GM19328 (cell line): ENCODE results near the gene FAM193B.
"Not testable (repeated sequence)": the region's sequence is repeated elsewhere in the genome, so short reads cannot be mapped to it uniquely, and the experiment has no call there.

Source experiments
- ATAC-seq: cut with Tn5 transposase; IDR thresholded peaks from one replicate; pipeline ENCODE4 v1.9.1; 2021; ENCODE audit warnings: mild to moderate bottlenecking, moderate library complexity; ENCODE audit not compliant: unreplicated experiment

Gene FAM193B

GRCh38 chr5:177487975-177488374, 66.4 kb downstream of the FAM193B start:
- ATAC-seq: no peak

DNA sequence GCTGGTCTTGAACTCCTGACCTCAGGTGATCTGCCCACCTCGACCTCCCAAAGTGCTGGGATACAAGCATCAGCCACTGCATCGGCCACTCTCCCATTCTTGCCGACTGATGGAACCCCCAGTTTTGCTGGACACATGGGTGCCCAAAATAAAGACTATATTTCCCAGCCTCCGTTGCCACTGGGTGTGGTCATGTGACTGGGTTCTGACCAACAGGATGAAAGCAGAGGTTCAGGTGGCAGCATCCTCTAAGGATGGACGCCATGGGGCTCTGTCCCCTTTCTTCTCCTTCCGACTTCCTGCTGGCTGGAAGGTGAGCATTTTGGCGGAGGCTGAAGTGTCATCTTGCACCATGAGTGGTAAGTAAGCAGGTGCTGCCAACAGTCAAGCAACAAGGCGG, 67.2 kb downstream of the FAM193B start:
- ATAC-seq: no peak

- ATAC-seq: no peak
These were observed 68.1 kb downstream of the FAM193B start for GRCh38 chr5:177486256-177486655.

- not testable (repeated sequence) for ATAC-seq
These were observed 68.6 kb downstream of the FAM193B start for GRCh38 chr5:177485753-177486152.

DNA sequence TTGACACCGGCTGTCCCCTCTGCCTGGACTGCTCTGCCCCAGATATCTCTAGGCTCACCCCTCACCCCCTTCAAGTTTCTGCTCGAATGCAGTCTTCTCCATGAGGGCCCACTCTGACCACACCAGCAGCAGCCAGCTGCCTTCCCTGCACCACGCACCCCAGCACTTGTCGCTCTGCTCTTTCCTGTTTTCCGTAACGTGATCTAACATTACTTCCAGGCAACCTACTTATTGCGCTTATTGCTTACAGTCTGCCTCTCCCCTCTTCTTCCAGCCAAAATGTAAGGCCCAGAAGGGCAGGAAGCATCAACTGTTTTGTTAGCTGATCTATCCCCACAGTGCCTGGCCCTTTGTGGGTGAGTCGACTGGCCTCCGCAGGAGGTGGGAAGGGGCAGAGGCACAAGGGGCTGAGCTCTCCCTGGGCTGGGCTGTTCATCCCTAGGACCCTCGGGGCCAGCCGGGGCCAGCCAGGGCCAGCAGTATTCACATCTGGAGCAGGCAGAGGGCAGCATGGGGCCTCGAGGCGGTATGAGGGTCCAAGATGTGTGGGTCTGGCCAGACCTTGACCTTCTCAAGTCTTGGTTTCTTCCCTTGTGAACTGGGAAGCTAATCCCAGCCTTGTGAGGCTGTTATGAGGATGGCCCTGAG, 69.3 kb downstream of the FAM193B start:
- ATAC-seq: no peak

- no peak for ATAC-seq
These were observed 70.1 kb downstream of the FAM193B start for GRCh38 chr5:177483994-177484901.

DNA sequence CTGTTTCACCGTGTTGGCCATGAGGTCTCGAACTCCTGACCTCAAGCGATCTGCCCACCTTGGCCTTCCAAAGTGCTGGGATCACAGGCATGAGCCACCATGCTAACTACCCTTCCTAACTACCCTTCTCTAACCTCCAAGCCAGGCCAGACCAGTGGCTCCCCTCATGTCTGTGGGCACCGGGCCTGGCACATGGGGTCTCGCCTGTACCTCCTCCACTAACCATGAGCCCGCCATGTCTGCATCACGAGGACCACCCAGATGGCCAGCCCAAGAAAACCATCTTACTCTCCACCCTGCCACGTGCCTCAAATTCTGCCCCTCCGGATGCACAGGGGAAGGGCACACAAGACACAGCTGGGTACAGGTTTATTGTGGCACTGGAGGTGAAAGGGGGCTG, 71.3 kb downstream of the FAM193B start:
- ATAC-seq: no peak

GRCh38 chr5:177482359-177482795, 72.0 kb downstream of the FAM193B start:
- no peak for ATAC-seq

DNA sequence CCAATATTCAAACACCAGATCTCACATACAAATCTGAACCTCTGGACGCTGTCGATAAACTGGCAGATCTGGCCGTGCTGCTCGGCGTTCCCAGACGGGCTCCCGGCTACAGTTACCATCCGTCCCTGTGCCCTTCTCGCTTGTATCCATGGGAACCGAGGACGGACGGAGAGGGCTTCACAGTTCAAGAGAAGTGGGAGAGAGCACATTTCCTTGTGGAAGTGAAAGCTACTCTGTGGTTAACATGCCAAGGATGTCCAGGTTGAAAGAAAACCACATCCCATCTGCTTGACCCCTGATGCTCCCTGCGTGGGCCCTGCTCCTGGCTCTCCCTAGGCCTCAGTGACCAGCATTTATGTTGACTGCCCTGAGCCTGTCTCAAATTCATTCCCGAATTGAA, 74.6 kb downstream of the FAM193B start:
- ATAC-seq: no peak

DNA sequence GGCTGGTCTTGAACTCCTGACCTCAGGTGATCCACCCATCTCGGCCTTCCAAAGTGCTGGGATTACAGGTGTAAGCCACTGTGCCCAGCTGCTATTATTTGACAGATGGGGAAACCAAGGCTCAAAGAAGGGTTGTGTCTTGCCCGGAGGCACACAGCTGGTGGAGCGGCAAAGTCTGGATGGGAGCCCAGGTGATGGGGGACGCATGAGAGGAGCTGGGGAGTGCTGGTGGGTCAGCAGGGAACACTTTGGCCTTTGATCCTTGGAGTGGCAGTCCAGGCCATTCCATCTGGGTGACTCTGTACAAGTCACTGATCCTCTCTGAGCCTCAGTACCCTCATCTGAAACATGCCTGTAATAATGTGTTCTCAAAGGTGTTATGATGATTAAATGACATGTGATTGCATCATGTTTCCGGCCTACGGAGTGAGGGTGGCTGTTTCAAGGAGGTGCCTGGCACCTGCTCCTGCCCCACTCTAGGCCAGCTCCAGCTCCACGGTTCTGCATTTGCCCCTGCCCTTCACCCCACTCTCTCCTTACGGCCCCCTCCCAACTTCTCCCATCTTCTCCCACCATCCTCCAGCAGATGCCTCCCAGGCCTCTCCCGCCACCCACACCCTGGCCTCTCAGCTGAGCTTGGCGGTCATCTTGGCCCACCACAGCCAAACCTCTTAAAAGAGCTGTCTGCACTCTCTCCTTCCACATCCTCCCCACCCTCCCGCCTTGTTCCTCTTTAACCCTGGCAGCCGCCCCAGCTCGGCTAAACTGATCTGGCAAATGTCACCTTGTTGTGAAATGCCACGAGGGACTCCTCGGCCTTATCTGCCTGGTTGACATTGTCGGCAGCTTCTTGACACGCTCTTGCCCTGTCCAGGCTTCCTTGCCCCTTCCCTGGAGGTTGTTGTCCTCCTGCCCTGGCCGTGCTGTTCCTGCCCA, 75.4 kb downstream of the FAM193B start:
- no peak for ATAC-seq

- ATAC-seq: no peak
These were observed 76.5 kb downstream of the FAM193B start for GRCh38 chr5:177477701-177478477.

DNA sequence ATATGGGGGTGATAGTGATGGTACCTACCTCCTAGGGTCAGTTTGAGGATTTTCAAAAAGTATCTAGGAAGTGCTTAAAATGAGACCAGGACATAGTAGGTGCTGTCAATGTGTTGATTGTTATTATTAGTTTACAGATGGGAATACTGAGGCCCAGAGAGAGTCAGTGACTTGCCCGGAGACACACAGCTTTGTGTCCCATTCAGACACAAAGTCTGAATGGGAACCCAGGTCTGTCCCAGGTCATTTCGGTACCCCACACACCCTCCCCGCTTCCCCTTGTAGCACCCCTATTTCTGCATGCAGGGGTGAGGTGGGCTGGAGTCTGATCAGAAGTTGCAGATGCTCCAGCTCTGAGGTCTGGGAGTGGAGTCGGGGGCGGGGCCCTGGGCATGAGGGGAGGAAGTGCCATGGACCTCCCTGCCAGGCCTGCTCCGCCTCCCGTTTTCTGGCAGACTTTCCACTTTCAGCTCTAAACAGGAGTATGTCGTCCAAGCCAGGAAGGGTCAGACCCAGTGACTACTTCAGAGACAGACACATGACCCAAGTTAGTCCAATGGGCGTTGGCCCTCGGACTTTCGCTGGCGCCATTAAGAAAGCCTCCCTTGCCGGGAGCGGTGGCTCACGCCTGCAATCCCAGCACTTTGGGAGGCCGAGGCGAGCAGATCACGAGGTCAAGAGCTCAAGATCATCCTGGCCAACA, 77.7 kb downstream of the FAM193B start:
- ATAC-seq: no peak

DNA sequence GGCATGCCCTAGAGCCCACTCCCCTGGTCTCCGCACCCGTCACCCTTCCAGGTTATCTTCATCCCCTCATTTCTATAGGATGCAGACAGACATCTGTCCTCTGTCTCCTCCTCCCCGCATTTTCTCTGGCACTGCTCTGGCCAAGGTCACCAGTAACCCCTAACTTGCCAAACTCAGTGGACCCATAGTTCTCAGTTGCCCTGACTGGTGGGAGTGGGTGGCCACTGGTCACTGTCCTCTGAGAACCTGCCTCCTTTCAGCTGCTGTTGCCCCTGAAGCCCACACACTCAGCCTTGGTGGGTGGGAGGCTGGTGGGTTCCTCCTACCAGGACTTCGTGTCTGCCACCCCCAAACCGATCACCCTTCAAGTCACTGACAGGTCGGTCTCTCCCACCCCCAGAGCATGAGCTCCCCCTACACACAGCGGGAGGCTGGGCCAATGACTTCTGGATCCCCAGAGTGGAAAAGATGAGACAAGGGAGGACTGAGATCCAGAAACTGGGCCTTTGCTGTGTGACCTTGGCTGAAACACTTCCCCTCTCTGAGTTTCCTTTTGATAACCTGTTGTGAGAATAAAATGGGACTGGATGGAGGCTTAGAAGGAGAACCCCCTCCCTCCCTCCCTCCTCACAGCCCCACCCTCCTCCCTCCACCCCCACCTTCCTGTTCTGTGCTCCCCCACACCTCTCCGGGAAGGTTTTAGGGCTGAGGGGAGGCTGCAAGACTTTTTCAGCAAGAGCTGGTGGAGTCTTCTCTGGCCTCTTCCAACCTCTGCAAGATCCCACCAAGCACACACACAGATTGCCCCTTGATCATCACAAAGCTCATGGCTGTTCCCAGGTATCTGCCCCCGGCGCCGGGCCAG, 78.6 kb downstream of the FAM193B start:
- no peak for ATAC-seq

GRCh38 chr5:177474846-177475562, 79.4 kb downstream of the FAM193B start:
- ATAC-seq: no peak

GRCh38 chr5:177474002-177474476, 80.3 kb downstream of the FAM193B start:
- no peak for ATAC-seq

GRCh38 chr5:177473443-177474001, 80.8 kb downstream of the FAM193B start, which contains the start of gene DBN1:
DBN1 (minus strand) TSS chr5:177473634; CDS start chr5:177473521, 113 bp downstream.
- no peak for ATAC-seq
